ENCODE data around the gene KYNU. TPM values are rescaled to one million over a fixed set of nuclear protein-coding genes. Genes with fewer than 3 reads are reported as not detected.

The KYNU gene
- total and polyA plus RNA-seq, 9 of the 15 experiments (the other 6 are each of a cell fraction or from before 2014, with no cell fraction given): 2.6 to 11.6 (median 7.2) TPM

DNA sequence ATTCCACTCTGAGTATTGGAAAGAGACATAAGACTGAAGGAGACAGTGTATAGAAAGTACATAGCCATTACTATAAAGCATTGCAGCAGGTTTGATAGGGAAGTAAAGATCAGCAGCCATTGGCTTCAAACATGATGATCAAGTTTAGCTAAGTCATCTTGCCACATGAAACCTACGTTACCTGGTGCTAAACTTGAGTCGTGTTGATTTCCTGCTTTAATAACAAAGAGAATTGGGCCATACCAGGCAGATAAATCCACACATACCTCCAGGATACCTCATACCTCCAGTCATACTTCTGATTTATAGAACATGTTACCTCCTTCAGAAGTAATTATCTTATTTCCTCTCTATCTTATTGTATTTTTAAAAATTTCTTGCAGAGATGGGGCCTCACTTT lies 10.3 kb upstream of the KYNU start (continued):
- TF ChIP-seq, protein P1, sequence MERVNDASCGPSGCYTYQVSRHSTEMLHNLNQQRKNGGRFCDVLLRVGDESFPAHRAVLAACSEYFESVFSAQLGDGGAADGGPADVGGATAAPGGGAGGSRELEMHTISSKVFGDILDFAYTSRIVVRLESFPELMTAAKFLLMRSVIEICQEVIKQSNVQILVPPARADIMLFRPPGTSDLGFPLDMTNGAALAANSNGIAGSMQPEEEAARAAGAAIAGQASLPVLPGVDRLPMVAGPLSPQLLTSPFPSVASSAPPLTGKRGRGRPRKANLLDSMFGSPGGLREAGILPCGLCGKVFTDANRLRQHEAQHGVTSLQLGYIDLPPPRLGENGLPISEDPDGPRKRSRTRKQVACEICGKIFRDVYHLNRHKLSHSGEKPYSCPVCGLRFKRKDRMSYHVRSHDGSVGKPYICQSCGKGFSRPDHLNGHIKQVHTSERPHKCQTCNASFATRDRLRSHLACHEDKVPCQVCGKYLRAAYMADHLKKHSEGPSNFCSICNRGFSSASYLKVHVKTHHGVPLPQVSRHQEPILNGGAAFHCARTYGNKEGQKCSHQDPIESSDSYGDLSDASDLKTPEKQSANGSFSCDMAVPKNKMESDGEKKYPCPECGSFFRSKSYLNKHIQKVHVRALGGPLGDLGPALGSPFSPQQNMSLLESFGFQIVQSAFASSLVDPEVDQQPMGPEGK (CRISPR knock-in tag; IDR thresholded peaks at IDR 0.05; ENCODE audit: borderline replicate concordance): no peak

DNA sequence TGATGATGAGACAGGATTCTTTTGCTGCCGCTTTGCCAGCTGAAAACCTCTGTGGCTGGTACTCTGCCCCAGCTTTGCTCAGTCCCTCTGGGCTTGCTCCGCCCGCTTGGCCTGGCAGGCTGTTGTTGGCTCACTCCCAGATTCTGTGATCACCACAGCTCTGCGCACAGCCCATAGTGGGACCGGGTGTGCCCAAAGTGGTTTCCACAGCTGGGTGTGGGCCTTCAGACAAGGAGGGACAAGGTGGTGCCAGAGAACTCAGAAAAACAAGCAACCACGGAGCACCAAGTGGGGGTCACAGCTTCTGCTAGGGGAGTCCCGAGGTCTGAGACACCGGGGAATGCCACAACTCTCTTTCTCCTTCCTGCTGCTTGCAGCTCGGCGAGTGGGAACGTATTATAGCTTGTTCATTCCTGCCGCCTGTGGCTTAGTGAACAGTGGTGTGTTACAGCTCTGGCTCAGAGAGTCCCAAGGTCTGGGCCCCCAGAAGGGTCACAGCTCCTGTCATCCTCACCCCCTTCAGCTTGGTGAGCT lies 9.2 kb upstream of the KYNU start:
- H3K27ac ChIP-seq (ENCODE audit: extremely low read depth, low read depth, low read length): no peak overlapping the region
- H3K4me2 ChIP-seq (ENCODE audit: insufficient read depth, low read length): no peak overlapping the region
- no peak overlapping the region for H3K4me3 ChIP-seq
- DNase-seq (ENCODE audit: extremely low read depth in 1 of 4, low spot score in 3 of 4): no peak
- no peaks in the 10 kb centered on the region for H3K4me1 ChIP-seq (replicated peaks in 1 of 2; ENCODE audit: control insufficient read depth in 2 of 2, insufficient read depth in 2 of 2, low read length in 2 of 2)
- no peak overlapping the region for H3K9ac ChIP-seq (ENCODE audit: insufficient read depth in 1 of 2, low read depth in 2 of 2, low read length in 2 of 2)
- 8% methylated on average over 12 of the region's 12 CpGs for WGBS (ENCODE audit: insufficient coverage, low coverage, missing lambda C conversion rate)
- POLR2A ChIA-PET: no interaction called here
- intact Hi-C loops (cut with micrococcal nuclease): no loop called here
- BruUV-seq (replicated peaks): no TSS peak
- H2AFZ ChIP-seq (ENCODE audit: low read depth, low read length): no peak overlapping the region
- H3K9me1 ChIP-seq (ENCODE audit: control insufficient read depth, insufficient read depth, low read length): no peaks in the 10 kb centered on the region
- ATAC-seq: no peak
- H3K36me3 ChIP-seq (ENCODE audit: control insufficient read depth, insufficient read depth, low read length): no peaks in the 10 kb centered on the region
- CTCF ChIA-PET (ENCODE audit: low intra/inter-chr PET ratio): no interaction called here
- no peaks in the 10 kb centered on the region for H4K20me1 ChIP-seq (replicated peaks; ENCODE audit: control insufficient read depth, insufficient read depth, low read length)
- H3K9me3 ChIP-seq (replicated peaks; ENCODE audit: control insufficient read depth, insufficient read depth, low read depth, low read length): no peaks in the 10 kb centered on the region
- FAIRE-seq: no peak
- in situ Hi-C loops (cut with MboI): no loop called here
- no peaks in the 10 kb centered on the region for H3K27me3 ChIP-seq (ENCODE audit: control insufficient read depth in 2 of 2, insufficient read depth in 2 of 2, low read length in 2 of 2)
- no peaks in the 10 kb centered on the region for H3K79me2 ChIP-seq (ENCODE audit: control insufficient read depth, insufficient read depth, low read length)
- TF ChIP-seq SETDB1 (IDR thresholded peaks at IDR 0.05; ENCODE audit: low read length): no peak
- no peak for TF ChIP-seq SMAD3 (CRISPR knock-in tag; conservative IDR thresholded peaks at IDR 0.05)
- no peak for TF ChIP-seq NFIC (IDR thresholded peaks at IDR 0.05)
- no peak for TF ChIP-seq SRSF1 (IDR thresholded peaks at IDR 0.05; ENCODE audit: low read depth, low read length)
- TF ChIP-seq COPS2 (conservative IDR thresholded peaks at IDR 0.05): no peak
- TF ChIP-seq, protein P2, sequence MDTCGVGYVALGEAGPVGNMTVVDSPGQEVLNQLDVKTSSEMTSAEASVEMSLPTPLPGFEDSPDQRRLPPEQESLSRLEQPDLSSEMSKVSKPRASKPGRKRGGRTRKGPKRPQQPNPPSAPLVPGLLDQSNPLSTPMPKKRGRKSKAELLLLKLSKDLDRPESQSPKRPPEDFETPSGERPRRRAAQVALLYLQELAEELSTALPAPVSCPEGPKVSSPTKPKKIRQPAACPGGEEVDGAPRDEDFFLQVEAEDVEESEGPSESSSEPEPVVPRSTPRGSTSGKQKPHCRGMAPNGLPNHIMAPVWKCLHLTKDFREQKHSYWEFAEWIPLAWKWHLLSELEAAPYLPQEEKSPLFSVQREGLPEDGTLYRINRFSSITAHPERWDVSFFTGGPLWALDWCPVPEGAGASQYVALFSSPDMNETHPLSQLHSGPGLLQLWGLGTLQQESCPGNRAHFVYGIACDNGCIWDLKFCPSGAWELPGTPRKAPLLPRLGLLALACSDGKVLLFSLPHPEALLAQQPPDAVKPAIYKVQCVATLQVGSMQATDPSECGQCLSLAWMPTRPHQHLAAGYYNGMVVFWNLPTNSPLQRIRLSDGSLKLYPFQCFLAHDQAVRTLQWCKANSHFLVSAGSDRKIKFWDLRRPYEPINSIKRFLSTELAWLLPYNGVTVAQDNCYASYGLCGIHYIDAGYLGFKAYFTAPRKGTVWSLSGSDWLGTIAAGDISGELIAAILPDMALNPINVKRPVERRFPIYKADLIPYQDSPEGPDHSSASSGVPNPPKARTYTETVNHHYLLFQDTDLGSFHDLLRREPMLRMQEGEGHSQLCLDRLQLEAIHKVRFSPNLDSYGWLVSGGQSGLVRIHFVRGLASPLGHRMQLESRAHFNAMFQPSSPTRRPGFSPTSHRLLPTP (IDR thresholded peaks at IDR 0.05; ENCODE audit: borderline replicate concordance, extremely low read depth, insufficient read length): no peak
- TF ChIP-seq SP2 (IDR thresholded peaks at IDR 0.05; ENCODE audit: extremely low read depth, low read depth, low read length, poor library complexity, severe bottlenecking): no peak
- no peak for TF ChIP-seq HNRNPUL1 (IDR thresholded peaks at IDR 0.05; ENCODE audit: low read length)
- no peak for TF ChIP-seq HNRNPL (IDR thresholded peaks at IDR 0.05; ENCODE audit: low read depth, low read length)
- no peak for TF ChIP-seq NR2C2 (CRISPR knock-in tag; IDR thresholded peaks at IDR 0.05)
- no peak for TF ChIP-seq NR2C2 (tag; IDR thresholded peaks at IDR 0.05)
- TF ChIP-seq CCNT2 (IDR thresholded peaks at IDR 0.05; ENCODE audit: borderline replicate concordance, extremely low read depth, insufficient read length, low read depth, low read length): no peak
- no peak for TF ChIP-seq RHOXF2B (CRISPR knock-in tag; conservative IDR thresholded peaks at IDR 0.05)
- TF ChIP-seq, protein P3, sequence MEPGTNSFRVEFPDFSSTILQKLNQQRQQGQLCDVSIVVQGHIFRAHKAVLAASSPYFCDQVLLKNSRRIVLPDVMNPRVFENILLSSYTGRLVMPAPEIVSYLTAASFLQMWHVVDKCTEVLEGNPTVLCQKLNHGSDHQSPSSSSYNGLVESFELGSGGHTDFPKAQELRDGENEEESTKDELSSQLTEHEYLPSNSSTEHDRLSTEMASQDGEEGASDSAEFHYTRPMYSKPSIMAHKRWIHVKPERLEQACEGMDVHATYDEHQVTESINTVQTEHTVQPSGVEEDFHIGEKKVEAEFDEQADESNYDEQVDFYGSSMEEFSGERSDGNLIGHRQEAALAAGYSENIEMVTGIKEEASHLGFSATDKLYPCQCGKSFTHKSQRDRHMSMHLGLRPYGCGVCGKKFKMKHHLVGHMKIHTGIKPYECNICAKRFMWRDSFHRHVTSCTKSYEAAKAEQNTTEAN (CRISPR knock-in tag; IDR thresholded peaks at IDR 0.05): no peak
- TF ChIP-seq TCF3 (CRISPR knock-in tag; IDR thresholded peaks at IDR 0.05): no peak
- TF ChIP-seq BCOR (IDR thresholded peaks at IDR 0.05): no peak

All from K562 (cell line).